22Rv1 (cell line): ENCODE measurements around the gene PAM16.
"Not testable (repeated sequence)": the region's sequence is repeated elsewhere in the genome, so short reads cannot be mapped to it uniquely, and the experiment has no call there.

Source experiments
- H3K27ac ChIP-seq: fragments of 450-650 bp; 2 replicates; pipeline ENCODE4 v1.5.1; 2017
- ZFX ChIP-seq: fragments of 450-650 bp; IDR thresholded peaks from 2 replicates; pipeline ENCODE4 v1.6.1; 2017; ENCODE audit warnings: antibody characterized with exemption, borderline replicate concordance
- TF ChIP-seq, protein P1 (sequence below): fragments of 450-650 bp; IDR thresholded peaks from 2 replicates; pipeline ENCODE4 v1.5.1; 2017; ENCODE audit warnings: mild to moderate bottlenecking

PAM16 gene

DNA sequence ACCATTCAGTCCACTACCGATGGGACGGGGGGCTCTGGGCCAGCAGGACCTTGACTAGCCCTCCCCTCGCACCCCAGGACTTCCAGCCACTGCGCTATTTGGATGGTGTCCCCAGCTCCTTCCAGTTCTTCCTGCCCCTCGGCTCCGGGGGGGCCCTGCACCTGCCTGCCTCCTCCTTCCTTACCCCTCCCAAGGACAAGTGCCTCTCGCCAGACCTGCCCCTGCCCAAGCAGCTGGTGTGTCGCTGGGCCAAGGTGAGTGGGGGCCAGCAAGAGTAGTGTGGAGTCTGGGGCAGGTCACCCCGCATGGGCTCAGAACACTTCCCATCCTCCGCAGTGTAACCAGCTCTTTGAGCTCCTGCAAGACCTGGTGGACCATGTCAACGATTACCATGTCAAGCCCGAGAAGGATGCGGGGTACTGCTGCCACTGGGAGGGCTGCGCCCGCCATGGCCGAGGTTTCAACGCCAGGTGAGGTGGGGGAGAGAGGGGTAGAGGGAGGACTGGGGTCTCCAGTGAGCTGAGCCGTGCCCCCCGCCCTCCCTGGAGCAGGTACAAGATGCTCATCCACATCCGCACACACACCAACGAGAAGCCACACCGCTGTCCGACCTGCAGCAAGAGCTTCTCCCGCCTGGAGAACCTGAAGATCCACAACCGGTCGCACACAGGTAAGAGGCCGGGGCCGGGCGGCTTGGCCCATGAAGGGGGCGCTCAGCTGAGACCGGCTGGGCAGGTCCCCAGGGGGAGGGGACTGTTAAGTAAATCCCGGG, 16.2 kb downstream of the PAM16 start:
- TF ChIP-seq ZFX = no peak
- TF ChIP-seq, protein P1, sequence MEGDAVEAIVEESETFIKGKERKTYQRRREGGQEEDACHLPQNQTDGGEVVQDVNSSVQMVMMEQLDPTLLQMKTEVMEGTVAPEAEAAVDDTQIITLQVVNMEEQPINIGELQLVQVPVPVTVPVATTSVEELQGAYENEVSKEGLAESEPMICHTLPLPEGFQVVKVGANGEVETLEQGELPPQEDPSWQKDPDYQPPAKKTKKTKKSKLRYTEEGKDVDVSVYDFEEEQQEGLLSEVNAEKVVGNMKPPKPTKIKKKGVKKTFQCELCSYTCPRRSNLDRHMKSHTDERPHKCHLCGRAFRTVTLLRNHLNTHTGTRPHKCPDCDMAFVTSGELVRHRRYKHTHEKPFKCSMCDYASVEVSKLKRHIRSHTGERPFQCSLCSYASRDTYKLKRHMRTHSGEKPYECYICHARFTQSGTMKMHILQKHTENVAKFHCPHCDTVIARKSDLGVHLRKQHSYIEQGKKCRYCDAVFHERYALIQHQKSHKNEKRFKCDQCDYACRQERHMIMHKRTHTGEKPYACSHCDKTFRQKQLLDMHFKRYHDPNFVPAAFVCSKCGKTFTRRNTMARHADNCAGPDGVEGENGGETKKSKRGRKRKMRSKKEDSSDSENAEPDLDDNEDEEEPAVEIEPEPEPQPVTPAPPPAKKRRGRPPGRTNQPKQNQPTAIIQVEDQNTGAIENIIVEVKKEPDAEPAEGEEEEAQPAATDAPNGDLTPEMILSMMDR = no peak
- no peak overlapping the region for H3K27ac ChIP-seq

DNA sequence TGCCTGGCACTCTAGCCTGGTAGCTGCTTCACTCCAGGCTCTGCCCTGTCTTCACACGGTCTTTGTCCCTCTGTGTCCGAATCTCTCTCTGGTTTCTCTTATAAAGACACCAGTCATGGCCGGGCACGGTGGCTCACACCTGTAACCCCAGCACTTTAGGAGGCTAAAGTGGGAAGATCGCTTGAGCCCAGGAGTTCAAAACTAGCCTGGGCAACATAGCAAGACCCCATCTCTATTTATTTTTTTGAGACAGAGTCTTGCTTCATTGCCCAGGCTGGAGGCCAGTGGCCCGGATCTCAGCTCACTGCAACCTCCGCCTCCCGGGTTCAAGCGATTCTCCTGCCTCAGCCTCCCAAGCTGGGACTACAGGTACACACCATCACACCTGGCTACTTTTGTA, 17.4 kb downstream of the PAM16 start:
- H3K27ac ChIP-seq = not testable (repeated sequence)

DNA sequence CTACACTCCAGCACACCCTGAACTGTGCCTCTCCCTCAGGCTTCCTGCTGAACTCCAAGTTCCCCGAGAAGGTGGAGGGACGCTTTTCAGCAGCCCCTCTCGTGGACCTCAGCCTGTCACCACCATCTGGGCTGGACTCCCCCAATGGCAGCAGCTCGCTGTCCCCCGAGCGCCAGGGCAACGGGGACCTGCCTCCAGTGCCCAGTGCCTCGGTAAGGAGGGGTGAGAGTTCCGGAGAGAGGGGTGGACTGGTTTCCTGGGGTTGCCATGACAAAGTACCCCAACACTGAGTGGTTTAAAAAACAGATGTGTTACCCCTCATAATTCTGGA, 17.8 kb downstream of the PAM16 start:
- TF ChIP-seq, protein P1 = no peak
- TF ChIP-seq ZFX = no peak
- no peak overlapping the region for H3K27ac ChIP-seq

DNA sequence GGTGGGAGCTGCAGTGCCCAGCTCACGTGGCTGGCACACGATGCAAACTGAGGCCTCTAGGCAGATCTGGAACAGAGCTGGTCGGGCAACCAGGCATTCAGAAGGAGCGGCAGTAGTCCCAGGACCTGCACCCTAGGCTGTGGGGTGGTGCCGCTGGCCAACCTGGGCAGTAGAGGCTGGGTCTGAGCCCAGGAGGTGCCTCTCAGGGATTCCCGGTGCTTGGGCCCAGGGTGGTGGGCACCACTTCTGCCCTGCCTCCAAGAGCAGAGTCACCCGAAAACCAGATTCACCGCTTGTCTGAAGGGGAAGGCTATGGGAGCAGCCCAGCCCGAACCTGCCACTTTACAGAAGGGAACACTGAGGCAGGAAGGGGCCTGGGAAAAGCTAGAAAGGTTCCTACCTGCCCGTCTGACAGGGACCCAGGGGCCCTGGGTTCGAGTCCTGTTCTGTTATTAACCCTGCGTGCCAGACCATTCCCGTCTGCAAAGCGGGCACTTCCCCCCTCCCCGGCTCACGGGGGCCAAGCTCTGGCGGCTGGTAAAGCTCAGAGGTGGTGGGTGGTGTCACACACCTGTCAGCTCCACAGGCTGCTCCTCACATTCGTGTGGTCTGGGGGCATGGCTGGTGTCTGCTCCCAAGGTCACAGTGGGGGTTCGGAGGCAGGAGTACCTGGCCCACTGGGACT, 18.4 kb downstream of the PAM16 start:
- TF ChIP-seq ZFX = no peak
- TF ChIP-seq, protein P1 = no peak
- H3K27ac ChIP-seq = no peak overlapping the region

DNA sequence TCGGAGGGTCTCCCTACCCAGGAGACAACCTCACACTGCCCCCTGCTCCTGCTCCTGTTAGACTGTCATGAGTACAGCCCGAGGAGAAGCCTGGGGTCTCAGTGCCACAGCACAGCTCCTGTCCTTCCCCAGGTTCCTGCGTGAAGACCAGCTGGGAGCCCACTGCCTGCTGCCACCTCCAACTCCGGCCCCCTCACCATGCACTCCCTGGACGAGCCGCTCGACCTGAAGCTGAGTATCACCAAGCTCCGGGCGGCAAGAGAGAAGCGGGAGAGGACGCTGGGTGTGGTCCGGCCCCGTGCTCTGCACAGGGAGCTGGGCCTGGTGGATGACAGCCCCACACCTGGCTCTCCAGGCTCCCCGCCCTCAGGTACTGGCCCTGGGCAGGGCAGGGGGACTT, 19.0 kb downstream of the PAM16 start:
- TF ChIP-seq, protein P1 = no peak
- no peak for TF ChIP-seq ZFX
- H3K27ac ChIP-seq = no peak overlapping the region

DNA sequence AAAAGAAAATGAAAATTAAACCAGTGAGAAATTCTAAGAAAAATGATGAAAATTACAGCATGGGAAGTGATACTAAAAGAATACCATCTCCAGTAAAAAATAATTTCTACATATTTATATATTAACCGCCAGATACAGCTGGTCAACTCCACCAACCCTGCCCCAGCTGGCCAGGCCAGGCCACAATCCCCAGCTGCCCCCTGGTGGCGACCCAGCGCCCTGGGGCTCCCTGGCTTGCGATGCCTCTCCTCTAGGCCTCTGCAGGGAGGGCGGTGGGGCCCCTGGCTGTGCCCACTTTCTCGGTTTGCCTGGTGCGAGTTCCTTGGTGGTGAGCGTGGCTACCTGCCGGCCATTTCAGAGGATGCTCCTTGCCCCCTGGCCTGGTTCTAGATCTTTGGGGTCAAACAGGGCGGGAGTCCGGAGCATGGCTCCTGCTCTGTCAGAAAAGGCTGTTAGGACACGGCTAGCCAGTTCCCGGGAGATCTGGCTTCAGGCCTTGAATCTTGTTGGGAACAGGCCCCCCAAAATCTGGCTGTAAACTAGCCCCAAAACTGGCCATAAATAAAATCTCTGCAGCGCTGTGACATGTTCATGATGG, 20.7 kb downstream of the PAM16 start:
- no peak overlapping the region for H3K27ac ChIP-seq
- TF ChIP-seq ZFX = no peak
- TF ChIP-seq, protein P1 = peak; percentile 96

DNA sequence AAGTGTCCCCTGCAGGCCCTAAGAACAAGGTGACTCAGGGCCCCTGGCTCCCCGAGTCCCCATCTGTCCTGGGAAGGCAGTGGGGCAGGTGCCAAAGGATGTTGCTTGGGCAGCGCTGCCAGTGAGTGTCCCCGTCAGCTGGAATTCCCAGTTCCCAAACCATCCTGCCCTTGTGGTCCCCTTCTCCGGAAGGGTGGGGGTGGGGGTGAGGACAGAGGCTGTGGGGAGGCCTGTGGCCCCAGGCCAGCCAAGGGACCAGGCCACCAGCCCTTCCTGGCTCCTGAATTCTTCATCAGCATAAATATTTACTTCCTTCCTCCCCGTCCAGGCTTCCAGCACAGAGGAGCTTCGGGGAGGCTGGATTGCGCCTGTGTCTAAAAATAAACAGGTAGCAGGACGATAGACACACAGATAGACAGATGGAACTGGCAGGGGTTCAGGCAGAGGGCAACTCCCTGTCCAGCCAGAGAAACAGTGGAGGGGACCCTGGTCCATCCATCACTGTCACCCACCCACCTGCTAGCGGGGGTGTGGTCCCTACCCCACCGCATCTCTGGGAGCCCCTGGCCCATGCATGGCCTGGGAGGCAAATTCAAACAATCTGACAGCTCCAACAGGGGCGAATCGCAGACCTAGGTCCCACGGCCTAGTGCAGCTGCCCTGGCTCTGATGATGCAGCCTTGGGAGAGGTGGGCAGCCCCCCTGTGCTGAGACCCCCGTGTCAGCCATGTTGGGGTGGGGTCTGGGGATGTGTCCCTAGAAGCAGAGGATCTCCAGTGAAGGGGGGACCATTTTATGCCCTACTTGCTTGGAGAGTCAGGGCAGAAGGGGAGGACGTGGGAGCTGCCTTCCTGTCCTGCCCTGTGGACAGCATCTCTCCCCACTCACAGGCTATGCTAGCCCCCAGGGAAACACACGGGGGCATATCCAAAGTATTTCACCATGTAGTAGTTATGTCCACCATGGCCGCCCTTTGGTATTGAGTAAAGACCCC, 22.0 kb downstream of the PAM16 start:
- H3K27ac ChIP-seq = no peak overlapping the region
- TF ChIP-seq, protein P1 = no peak
- no peak for TF ChIP-seq ZFX
